Natural killer cell (primary cell): Measurements from ENCODE around the gene SHROOM3. TPM values are rescaled to one million over a fixed set of nuclear protein-coding genes. Genes with fewer than 3 reads are reported as not detected.

Experiments used
- ATAC-seq, 3 donors: fragments of 150-1000 bp in 2 of 3; fragments of 200-7000 bp in 1 of 3; cut with Tn5 transposase; 1 replicate in 1 of 3; 2 replicates in 2 of 3; pipeline ENCODE4 v1.10.0; 2021; ENCODE audit warnings: mild to moderate bottlenecking in 2 of 3, moderate library complexity in 2 of 3
- DNase-seq, 2 donors: peaks; one replicate each; pipeline versions ENCODE4 v3.0.0 to v3.0.0-alpha.2; 2013 to 2021; ENCODE audit warnings: mixed read lengths in 1 of 2
- H3K27ac ChIP-seq: one replicate; pipeline ENCODE4 v1.5.1; 2013; ENCODE audit warnings: mild to moderate bottlenecking, low read length
- H3K27me3 ChIP-seq: one replicate; pipeline ENCODE4 v1.6.1; 2013; ENCODE audit warnings: low read length; ENCODE audit not compliant: control insufficient read depth, insufficient read depth
- H3K36me3 ChIP-seq: one replicate; pipeline ENCODE4 v1.6.1; 2013; ENCODE audit warnings: low read length; ENCODE audit not compliant: control insufficient read depth, insufficient read depth
- H3K4me1 ChIP-seq: one replicate; pipeline ENCODE4 v1.6.1; 2013; ENCODE audit warnings: low read length; ENCODE audit not compliant: control insufficient read depth, insufficient read depth
- H3K4me3 ChIP-seq: one replicate; pipeline ENCODE4 v1.5.1; 2013; ENCODE audit warnings: low read length
- H3K9me3 ChIP-seq: one replicate; pipeline ENCODE4 v1.6.1; 2013; ENCODE audit warnings: low read length; ENCODE audit not compliant: control insufficient read depth, insufficient read depth
- H3K27ac Mint-ChIP-seq, 2 donors: one replicate each; pipeline ENCODE4 v1.8.0; 2022; ENCODE audit warnings: mild to moderate bottlenecking in 2 of 2, mixed read lengths in 2 of 2, moderate library complexity in 1 of 2
- H3K27me3 Mint-ChIP-seq, 2 donors: one replicate each; pipeline ENCODE4 v1.8.0; 2022; ENCODE audit warnings: low read depth in 2 of 2, mixed read lengths in 2 of 2
- H3K36me3 Mint-ChIP-seq: one replicate; pipeline ENCODE4 v1.8.0; 2022; ENCODE audit warnings: mixed read lengths
- H3K4me1 Mint-ChIP-seq, 2 donors: one replicate each; pipeline ENCODE4 v1.8.0; 2022; ENCODE audit warnings: mixed read lengths in 2 of 2
- H3K4me3 Mint-ChIP-seq: one replicate; pipeline ENCODE4 v1.8.0; 2022; ENCODE audit warnings: mild to moderate bottlenecking, moderate library complexity, mixed read lengths
- H3K9me3 Mint-ChIP-seq, 2 donors: one replicate each; pipeline ENCODE4 v1.8.0; 2022; ENCODE audit warnings: mixed read lengths in 2 of 2
- WGBS: methylation state at CpG from one replicate; pipeline ENCODE4 v1.1.7; 2013; ENCODE audit warnings: missing lambda C conversion rate; ENCODE audit not compliant: insufficient coverage; 5-methylcytosine and 5-hydroxymethylcytosine counted together
- intact Hi-C: fragments of 100-400 bp; cut with micrococcal nuclease; formaldehyde crosslinking; loops from one replicate; pipeline ENCODE4 v1.14.2; 2022
- total RNA-seq, 4 donors: library from RNA; stranded (reverse); fragments of 120-200 nt in 1 of 4; gene quantifications; one replicate each; pipeline versions ENCODE4 v1.2.3 to v1.2.4, GENCODE V29; 2013 to 2022
- TF ChIP-seq, protein P1 (sequence below): fragments of 200-600 bp; IDR thresholded peaks from one replicate; pipeline ENCODE4 v1.8.0; 2022; ENCODE audit warnings: antibody characterized with exemption

Gene SHROOM3
- total RNA-seq, 3 donors from 2014 or later (not counting 1 experiment from before 2014, with no cell fraction given): 0.63 TPM; not detected in 2

DNA sequence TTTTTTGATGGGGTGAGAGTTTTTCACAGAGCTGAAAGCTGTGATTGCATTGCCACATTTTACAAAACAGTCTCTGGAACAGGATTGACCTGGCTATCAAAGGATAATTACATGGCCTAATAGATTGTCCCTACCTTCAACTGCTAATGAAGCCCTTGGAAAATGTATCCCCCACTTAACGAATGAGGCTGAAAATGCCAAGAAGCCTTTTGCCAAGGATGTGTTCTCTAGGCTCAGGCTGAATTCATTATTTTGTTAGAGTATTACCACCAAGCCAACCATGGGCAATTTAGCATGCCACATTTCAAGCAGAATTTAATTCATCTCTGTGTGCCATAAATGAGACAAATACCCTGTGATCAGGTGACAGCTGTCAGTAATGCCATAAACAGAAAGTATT lies 35.5 kb downstream of the SHROOM3 start:
- TF ChIP-seq, protein P1, sequence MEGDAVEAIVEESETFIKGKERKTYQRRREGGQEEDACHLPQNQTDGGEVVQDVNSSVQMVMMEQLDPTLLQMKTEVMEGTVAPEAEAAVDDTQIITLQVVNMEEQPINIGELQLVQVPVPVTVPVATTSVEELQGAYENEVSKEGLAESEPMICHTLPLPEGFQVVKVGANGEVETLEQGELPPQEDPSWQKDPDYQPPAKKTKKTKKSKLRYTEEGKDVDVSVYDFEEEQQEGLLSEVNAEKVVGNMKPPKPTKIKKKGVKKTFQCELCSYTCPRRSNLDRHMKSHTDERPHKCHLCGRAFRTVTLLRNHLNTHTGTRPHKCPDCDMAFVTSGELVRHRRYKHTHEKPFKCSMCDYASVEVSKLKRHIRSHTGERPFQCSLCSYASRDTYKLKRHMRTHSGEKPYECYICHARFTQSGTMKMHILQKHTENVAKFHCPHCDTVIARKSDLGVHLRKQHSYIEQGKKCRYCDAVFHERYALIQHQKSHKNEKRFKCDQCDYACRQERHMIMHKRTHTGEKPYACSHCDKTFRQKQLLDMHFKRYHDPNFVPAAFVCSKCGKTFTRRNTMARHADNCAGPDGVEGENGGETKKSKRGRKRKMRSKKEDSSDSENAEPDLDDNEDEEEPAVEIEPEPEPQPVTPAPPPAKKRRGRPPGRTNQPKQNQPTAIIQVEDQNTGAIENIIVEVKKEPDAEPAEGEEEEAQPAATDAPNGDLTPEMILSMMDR: no peak
- peaks cover 0 to 5% of the 10 kb centered on the region in 2 donors for H3K4me1 Mint-ChIP-seq

DNA sequence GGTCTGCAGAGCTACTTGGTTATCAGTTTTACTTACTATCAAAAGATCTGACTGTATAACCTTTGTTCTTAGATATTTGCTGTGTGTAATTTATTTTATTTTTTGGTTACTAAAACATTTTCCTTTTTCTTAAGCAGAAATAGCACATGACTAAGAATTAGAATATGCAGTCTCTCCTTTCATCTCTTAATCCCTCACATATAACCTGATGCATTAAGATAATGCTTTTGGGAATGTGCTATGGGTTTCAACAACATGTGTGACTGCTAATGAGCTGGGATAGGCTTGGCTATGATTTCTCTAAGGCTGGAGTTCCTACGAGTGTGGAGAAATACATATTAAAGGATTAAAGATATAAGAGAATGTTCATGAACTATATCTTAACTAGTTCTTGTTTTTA lies 41.5 kb downstream of the SHROOM3 start:
- TF ChIP-seq, protein P1: no peak
- Mint-ChIP-seq H3K36me3 (no peaks in the 10 kb centered on the region), H3K4me3 (no peak overlapping the region), H3K4me1 (peaks cover 0 to 4% of the 10 kb centered on the region in 2 donors), H3K9me3 (peaks cover 0 to 8% of the 10 kb centered on the region in 2 donors), H3K27ac (no peak overlapping the region), H3K27me3 (peaks cover 0 to 14% of the 10 kb centered on the region in 2 donors)
- peaks cover 7% of the 10 kb centered on the region for H3K9me3 ChIP-seq
- H3K4me1 ChIP-seq: no peaks in the 10 kb centered on the region
- H3K36me3 ChIP-seq: no peaks in the 10 kb centered on the region
- peaks cover 2% of the 10 kb centered on the region for H3K27me3 ChIP-seq
- H3K27ac ChIP-seq: no peak overlapping the region
- no peak for DNase-seq
- intact Hi-C loops: no loop called here
- no peak overlapping the region for H3K4me3 ChIP-seq
- no CpG with 5 or more reads among the region's 1 CpG for WGBS
- ATAC-seq: no peak

More for the DNA sequence above, 35.5 kb downstream of the SHROOM3 start:
- Histone ChIP-seq H3K36me3 (no peaks in the 10 kb centered on the region), H3K27me3 (no peaks in the 10 kb centered on the region), H3K4me1 (no peaks in the 10 kb centered on the region), H3K9me3 (no peaks in the 10 kb centered on the region), H3K4me3 (no peak overlapping the region), H3K27ac (no peak overlapping the region)
- no peak for DNase-seq
- intact Hi-C loops: no loop called here
- Mint-ChIP-seq H3K36me3 (no peaks in the 10 kb centered on the region), H3K27ac (no peak overlapping the region), H3K9me3 (no peaks in the 10 kb centered on the region), H3K4me3 (no peak overlapping the region), H3K27me3 (peaks cover 0 to 2% of the 10 kb centered on the region in 2 donors)
- 93% methylated on average over 1 of the region's 1 CpG for WGBS
- no peak for ATAC-seq

DNA sequence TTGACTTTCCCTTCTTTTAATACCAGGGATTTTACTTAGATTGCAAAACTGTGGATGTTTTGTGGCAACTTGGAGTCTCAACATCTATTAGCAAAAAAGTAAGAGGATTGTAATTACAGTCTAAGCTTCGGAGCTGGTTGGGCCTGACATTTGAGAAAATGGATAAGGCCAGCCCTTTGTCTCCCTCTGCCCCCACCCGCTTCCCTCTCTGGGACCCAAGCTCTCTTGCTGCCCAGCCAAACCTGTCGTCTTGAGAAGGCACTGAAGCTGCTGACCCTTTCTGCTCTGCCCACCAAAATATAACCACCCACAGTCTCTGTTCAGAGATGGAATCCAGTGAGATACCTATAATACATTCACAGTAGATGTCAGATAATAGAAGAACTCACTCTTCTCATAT lies 49.6 kb downstream of the SHROOM3 start:
- 95% methylated on average over 3 of the region's 3 CpGs for WGBS
- Histone ChIP-seq H3K36me3 (no peaks in the 10 kb centered on the region), H3K4me3 (no peak overlapping the region), H3K27me3 (no peaks in the 10 kb centered on the region), H3K27ac (no peak overlapping the region), H3K9me3 (no peaks in the 10 kb centered on the region), H3K4me1 (no peaks in the 10 kb centered on the region)
- H3K27ac Mint-ChIP-seq: no peak overlapping the region
- no peaks in the 10 kb centered on the region for H3K36me3 Mint-ChIP-seq
- H3K4me1 Mint-ChIP-seq: no peaks in the 10 kb centered on the region
- DNase-seq (no peak), ATAC-seq (no peak)
- intact Hi-C loops: no loop called here
- TF ChIP-seq, protein P1: no peak
- no peak overlapping the region for H3K4me3 Mint-ChIP-seq
- H3K27me3 Mint-ChIP-seq: peaks cover 0 to 7% of the 10 kb centered on the region in 2 donors
- peaks cover 0 to 6% of the 10 kb centered on the region in 2 donors for H3K9me3 Mint-ChIP-seq

DNA sequence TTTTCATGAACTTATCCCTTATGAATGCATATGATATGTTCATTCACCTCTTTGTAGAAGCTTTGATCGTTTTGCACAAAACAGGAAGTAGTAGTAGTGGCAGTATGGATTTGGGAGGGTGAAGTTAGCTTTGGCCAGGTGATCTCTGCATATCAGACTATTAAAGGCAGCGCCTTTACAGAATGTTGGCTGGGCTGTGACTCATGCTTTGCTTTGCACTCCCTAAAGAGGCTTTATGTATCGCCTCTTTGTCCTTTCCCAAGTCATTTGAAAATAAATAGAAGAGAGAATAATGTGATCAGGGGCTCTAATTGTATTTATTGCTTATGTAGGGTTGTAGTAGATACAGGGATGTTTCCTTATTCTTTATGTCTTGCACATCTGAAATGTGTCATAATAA lies 50.4 kb downstream of the SHROOM3 start:
- Mint-ChIP-seq H3K36me3 (no peaks in the 10 kb centered on the region), H3K4me3 (no peak overlapping the region), H3K4me1 (no peaks in the 10 kb centered on the region), H3K27ac (no peak overlapping the region), H3K9me3 (peaks cover 0 to 5% of the 10 kb centered on the region in 2 donors), H3K27me3 (peaks cover 0 to 4% of the 10 kb centered on the region in 2 donors)
- Histone ChIP-seq H3K27ac (no peak overlapping the region), H3K4me3 (no peak overlapping the region), H3K36me3 (no peaks in the 10 kb centered on the region), H3K9me3 (no peaks in the 10 kb centered on the region), H3K27me3 (no peaks in the 10 kb centered on the region), H3K4me1 (no peaks in the 10 kb centered on the region)
- 52% methylated on average over 3 of the region's 3 CpGs for WGBS
- DNase-seq: no peak
- TF ChIP-seq, protein P1: no peak
- ATAC-seq: no peak
- intact Hi-C loops: no loop called here
